NCI-H1417 (cell line): ENCODE data around the gene PANK4.
A peak's percentile ranks its signal among the peaks of the same experiment; 100 is the strongest.

Experiments
- DNase-seq, 3 experiments: peaks; one replicate each; lab custom pipeline; 2025; lab: John Stamatoyannopoulos, UW

The PANK4 gene

DNA sequence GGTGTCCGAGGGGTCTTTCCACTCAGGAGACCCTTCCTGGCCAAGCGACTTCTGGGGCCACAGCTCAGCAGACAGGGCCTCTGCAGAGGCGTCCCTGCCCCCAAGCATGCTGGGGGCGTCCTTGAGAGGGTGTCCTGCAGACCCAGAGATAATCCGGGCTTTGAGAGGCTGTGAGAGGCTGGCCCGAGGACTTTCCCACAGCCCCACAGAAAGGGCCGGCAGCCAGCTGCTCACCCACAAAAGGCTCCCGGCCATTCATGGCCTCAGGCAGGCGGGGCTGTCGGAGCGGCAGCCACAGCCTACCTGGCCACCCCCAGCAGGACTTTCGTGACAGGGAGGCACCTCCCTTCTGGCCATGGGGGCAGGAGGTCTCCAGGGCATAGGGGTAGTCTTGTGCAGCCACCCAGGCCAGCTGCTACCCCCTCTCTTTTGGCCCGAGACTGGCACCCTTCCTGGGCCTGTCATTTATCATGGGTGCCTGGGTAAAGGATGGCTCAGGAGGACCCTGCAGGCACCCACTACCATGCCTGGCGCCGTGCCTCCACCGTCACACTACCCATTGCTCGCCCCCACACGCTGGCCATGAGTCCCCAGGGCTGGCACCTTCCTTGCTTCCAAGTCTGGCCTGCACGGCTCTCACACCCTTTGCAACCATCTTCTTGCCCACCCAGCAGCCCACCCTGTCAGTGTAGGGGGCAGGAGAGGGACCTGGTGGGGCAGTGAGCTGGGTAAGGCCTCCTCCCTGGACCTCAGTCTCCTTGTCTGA, 18.7 kb upstream of the PANK4 start:
- DNase-seq: peak in 1 of 3 experiments; percentile 7

DNA sequence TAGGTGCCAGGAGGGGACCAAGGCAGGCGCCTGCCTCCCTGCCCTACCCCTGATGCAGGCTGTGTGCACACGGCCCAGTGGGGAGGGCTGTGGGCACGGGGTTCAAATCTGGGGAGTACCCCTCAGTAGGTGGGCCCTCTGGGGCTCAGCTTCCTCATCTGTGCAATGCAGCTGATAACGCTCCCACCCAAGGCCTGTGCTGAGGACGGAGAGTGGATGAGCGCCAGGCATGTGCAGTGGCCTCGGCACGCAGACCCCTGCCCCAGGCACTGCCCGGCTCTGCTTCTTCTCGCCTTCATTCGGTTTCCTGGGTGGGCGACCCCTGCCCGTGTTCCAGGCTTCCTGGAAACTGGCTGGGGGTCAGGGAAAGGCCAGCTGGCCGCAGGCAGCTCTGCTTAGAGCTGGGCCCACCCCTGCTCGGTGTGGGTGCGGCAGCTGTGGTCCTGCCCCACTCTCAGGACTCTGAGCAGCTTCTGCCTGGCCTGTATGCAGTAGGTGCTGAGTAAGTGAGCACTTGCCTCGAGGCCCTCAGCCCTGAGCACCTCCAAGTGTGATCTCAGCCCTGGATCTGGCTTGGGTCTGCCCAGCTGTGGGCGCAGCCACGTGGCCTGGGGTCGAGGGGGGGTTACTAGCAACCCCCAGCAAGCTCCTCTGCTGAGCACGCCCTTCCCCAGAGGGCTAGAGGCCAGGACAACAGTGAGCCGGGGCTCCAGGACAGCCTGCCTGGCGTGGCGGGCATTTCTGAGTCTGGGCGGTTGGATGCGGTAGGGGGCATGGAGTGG, 17.9 kb upstream of the PANK4 start:
- DNase-seq: no peak

DNA sequence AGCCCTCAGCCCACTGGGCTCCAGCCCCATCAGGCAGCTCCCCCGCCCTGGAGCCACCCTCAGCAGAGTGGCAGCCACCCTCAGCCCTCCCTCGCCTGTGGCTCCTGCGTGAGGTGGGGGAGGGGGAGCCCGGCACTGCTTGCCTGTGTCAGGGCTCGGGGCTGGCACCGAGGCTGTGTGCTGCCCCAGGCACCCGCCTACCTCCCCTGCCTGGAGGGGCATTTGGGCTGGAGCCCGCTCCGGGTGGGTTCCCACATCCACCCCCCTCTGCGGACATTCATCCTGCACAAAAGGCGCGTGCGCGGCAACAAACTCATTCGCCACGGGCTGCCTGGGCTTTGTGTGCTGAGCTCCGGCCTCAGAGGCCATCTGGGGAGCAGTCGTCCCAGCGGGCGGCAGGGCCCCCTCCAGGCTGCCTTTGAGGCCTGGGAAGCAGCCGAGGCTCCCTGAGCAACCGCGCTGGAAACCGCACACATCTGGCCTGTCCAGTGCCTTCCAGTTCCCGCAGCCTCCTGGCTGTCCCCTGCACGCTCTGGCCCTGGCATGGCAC, 17.2 kb upstream of the PANK4 start:
- DNase-seq: peak; percentile 29 to 85 (median 84)

DNA sequence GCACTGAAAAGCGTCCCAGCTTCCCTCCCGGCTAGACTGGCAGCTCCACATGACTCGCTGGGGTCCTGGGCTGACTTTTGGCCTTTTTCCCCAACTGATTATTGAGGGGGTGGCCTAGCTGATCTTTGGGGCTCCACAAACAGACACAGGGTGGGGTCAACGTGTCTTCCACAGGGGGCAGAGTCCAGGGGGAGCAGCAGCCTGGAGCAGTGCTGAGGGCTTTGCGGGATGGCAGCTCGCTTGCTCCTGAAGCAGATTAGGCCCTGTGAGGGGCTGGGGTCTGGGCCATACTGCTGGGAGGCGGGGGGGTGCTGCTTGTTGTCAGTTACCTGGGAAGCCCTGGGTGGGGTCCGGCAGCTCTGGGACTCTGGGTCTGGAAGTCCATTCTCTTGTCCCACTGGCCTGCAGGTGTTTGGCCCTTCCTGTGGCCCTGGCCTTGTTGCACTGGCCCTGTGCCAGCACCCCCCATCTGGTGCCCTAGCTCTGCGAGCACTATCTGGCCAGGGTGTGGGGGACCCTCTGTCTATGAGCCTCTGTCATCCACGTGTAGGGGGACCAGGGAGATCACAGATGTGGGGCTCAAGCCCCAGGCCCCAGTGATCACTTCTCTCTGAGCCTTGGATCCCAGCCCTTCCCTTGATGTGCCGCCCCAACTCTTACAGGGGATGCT, 16.0 kb upstream of the PANK4 start:
- DNase-seq: no peak

DNA sequence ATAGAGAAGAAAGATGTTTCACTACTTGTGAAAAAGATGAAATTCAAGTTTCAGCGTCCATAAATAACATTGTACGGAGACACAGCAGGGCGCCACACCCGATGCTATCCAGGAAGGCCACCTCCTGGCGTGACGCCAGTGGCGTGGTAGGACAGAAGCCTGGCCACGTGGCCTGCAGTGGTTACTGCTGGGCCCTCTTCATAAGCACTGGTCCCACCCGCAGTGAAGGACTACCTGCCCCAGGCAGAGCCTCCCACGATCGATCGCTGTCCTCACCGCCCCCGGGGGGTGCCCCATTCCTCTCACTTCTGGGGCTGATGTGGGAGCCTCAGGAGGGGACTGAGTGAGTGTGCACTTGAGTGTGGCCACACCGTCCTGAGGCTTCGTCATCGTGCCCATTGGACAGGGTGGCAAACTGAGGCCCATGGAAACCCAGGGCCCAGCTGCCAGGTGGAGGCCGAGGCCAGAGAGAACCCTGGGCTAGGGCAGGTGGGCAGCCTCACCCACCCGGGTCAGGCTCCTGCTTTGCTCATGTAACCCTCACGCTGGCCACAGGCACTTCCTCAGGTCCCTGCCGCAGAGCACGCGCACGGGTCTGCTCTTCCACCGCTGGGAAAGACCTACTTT, 15.3 kb upstream of the PANK4 start:
- DNase-seq: peak; percentile 33 to 67 (median 52)

DNA sequence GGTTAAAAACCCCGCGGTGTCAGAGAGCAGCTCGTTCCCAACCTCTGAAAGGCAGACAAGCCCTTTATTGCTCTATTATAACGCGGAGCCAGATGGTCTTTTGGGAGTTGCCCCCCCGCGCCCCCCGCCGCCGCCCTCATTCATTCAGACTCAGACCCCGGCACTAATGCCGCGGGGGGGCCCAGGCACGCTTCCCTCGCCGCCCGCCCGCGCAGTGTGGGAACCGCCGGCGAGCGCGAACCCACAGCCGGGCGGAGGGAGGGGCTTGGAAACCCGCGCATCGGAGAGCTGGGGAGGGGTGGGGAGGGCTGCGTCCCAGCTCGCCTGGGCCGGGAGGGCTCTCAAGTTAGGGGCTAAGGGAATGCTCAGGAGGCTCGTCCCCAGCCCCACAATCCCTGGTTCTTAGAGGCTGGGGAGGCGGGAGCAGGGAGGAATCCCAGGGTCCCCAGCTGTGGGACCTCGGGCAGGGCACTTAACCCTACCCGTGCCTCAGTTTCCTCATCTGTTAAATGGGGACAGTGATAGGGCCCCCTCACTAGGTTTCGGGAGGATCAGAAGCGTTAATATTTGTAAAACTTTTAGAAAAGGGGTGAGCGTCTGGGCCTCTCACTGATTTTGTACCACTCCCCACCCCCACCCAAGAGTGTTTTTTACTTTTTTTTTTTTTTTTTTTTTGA, 14.6 kb upstream of the PANK4 start:
- peak in 2 of 3 experiments; percentile 23 to 36 for DNase-seq

DNA sequence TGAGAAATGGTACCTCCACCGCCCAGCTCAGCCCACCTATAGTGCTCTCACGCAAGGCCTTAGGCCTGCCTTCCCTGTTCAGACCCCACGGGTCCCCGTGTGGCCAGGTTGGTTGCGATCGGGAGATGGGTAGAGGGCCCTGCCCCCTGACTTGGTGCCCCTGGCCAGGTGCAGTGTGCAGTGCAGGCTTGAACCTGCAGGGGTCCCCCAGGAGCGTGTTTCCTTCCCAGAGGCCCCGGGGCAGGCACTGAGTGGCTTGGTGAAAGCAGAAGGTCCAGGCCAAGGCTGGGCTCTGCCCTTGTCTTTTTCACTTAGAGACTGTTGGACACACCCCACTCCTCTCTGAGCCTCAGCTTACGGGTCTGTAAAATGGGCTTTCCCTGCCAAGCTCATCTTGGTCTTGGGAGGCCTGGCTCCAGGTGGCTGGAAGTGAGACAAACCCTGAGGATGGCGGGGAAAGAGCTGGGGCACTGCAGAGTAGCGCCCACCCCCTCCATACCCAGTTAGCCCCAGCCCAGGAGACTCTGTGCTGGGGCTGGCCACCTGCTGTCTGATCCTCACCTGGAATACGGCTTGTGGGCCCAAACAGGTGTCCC, 13.0 kb upstream of the PANK4 start:
- no peak for DNase-seq

DNA sequence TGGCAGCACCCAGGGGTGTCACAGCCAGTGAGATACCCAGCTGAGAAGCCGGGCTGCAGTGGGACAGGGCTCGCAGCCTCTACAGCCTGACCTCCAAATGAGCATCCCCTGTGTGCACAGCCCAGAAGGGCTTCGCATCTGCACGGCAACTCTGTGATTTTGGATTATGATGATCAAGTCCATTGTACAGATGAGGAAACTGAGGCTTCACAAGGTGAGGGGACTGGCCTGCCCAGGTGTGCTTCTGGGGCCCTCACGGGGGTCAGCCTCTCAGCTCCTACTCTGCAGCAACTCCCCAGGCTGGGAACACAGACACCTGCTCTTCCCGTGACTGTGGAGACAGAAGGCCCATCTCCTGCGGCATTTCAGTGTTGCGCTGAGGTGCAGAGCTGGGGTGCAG, 12.5 kb upstream of the PANK4 start:
- no peak for DNase-seq

DNA sequence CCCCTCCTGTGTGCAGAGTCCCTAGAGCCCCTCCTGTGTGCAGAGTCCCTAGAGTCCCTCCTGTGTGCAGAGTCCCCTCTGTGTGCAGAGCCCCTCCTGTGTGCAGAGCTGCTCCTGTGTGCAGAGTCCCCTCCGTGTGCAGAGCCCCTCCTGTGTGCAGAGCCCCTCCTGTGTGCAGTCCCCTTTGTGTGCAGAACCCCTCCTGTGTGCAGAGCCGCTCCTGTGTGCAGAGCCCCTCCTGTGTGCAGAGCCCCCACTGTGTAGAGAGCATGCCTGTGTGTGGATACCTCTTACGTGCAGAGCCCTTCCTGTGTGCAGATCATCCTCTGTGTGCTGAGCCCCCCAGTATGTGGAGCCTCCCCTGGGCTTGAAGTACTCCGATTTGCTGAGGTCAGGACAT, 12.0 kb upstream of the PANK4 start:
- no peak for DNase-seq

DNA sequence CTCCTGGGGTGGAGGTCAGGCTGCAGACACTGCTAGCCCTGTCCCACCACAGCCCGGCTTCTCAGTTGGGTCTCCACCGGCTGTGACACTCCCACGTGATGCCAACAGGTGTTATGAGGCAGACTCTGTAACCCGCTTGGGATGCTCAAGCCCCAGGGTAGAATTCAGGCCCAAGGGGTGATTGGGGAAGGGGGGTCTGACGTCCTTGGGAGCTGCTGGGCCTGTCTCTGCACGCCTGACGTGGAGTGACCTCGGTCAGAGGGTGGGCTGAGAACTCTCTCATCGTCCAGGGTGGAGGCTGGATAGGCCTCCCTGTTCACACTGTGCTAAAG, 11.4 kb upstream of the PANK4 start:
- peak in 1 of 3 experiments; percentile 13 for DNase-seq

DNA sequence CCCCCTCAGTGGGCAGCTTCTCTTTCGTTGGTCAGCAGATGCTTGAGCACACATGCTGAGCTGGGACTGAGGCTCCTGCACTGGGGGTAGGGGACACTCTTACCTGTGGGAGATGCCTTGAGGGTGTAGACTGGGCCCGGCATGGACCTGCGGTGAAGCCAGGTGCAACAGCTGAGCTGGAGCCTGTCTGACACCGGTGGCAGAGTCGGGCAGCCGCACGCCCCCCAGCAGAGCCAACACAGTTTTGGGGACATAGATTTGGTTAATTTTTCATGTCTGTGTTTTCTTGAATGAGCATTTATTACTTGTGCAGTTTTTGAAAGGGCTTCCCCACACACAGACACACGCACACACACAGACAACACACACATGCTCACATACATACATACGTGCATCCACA, 9.6 kb upstream of the PANK4 start:
- DNase-seq: peak in 2 of 3 experiments; percentile 36 to 56

DNA sequence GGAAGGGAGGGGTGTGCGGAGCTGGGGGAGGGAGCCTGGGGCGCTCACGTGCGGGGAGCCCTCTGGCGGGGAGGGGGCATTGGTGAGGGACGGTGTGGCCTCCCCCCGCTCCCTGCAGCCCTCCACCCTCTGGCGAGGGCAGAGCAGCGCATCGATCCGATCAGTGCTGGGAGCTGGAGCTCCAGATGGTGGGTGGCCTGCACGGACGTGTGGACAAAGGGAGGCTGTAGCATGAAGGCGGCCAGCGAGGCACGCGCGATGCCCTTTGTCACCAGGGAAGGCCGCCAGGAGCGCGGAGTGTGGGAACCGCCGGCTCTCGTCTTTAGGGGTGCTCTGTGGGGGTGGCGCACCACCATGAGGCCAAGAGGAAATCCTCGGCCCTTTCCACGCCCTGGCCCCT, 9.1 kb upstream of the PANK4 start:
- DNase-seq: peak in 2 of 3 experiments; percentile 50 to 54

DNA sequence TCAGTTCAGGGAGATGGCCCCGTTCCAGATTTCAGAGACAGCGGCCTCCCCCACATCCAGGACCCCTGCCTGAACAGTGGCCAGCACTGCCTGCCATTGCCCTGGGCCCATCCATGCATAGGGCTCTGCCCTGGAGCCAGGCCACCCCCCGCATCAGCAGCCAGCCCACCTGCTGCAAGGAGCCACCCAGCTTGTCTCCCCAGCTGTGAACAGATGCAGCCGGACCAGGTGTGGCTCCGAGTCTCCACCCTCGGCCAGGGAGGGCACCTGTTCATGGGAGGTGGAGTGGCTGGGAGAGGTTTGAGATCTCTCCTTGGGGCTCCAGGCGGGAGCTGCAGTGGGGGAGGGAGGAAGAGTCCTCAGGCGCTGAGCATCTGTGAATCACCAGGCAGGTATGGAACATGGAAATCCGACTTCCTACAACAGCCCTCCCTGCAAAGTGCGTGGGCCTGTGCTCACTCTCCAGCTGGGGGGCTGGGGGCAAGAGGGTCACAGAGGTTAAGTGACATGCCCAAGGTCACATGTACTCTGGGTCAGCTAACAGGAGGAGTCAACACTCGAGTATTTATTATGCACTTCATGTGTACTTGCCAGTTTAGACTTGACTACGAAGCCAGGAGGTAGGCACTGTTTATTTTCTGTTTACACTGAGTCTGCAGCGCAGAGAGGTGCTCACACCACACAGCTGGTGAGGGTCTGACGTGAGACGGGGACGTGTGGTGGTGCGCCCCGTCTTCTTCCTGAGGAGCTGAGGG, 8.5 kb upstream of the PANK4 start:
- DNase-seq: peak; percentile 80 to 87 (median 82)

DNA sequence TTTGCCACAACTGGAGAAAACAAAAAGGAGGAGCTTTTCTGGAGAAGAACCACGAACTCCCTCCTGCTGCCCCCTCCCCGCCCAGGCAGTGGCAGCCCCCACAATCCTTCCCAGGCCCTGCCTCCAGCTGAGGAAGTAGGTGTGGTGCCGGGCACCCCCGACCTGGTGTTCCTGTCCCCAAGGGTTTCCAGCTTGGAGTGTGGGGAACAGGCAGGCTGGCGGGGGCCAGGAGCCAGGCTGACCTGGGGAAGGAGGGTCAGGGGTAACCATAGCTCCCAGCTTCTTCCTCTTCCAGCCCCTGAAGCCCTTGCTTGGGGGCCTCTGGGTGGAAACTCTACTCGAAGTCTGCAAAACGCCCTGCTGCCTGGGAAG, 7.9 kb upstream of the PANK4 start:
- DNase-seq: no peak

DNA sequence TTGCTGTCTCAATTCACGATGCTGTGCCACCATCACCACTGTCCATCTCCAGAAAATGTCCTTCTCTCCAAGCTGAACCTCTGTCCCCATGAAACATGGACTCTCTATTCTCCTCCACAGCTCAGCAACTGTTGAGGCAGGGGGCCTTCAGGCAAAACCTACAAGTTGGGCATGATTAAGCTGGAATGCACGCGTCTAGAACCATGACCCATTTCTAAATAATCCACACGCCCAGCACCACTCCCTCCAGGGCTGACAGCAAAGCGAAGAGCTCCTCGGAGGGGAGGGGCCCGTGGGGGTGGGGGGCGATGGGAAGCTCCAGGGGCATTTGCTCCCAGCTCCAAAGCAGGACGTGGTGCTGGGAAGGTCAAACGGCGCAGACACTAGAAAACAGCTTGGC, 7.0 kb upstream of the PANK4 start:
- no peak for DNase-seq

DNA sequence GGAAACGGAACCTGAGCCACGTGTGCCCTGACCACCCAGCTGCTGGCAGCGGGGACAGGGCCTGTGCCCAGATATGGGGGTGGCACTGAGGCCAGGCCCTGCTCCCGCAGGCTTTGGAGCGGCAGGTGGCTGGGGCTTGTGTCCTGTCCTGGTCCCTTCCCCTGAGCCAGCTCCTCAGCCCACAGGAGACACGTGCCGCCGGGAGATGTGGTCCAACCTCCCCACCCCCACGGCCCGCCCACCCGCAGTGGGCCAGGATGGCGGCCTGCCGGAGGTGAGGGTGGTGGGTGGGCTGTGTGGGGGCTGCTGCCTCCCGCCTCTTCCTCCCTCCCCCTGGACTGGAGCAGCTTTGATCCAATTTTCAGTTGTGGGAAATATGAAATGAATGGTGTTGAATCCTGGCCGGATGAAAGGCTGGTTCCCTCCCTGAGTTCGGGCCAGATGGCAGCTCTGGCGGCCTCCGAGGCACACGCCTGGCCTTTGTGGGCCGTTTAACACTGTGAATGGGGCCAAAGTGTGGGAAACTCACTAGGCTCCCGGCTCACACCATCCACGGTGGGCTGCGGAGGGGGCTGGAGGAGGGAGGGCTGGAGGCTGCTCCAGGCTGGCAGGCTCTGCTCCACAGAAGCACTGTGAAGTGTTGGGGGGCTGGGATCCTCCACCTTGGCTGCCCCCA, 6.2 kb upstream of the PANK4 start:
- DNase-seq: no peak

DNA sequence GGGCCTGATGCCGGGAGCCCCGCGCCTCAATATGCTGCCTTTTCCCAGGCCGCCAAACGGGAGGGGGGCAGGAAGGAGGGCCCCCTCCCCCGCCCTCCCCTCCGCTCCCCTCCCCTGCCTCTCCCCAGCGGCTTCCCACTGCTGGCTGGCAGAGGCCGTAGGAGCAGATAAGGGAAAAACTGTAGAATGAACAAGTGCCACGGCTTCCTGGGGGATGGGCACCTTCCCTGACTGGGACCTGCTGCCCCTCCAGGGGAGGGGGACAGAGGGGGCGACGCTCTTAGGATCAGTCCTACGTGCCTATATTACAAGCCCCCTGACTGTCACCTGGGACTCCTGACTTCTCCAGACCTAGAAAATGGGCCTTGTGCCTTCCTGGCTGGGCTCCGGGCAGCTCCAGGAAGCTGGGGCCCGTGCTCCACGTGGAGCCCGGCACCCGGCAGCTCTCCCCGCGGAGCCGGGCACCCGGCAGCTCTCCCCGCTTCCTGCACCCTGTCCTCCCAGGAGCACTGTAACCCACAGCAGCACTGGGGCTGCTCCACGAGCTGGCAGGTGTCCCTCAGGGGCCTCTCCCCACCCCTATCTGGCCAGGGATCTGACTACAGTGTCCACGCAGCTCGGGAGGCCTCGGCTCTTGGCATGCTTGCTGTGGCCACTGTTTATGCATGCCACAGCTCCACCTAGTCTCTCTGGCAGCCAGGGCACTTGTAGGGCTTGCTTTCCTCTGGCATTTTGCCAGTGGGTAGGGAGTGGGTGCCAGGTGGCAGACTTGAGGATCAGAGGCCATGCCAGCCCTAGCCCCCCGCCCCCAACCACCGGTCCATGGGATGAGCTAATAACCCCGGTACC, 4.3 kb upstream of the PANK4 start:
- DNase-seq: peak in 2 of 3 experiments; percentile 66 to 79

DNA sequence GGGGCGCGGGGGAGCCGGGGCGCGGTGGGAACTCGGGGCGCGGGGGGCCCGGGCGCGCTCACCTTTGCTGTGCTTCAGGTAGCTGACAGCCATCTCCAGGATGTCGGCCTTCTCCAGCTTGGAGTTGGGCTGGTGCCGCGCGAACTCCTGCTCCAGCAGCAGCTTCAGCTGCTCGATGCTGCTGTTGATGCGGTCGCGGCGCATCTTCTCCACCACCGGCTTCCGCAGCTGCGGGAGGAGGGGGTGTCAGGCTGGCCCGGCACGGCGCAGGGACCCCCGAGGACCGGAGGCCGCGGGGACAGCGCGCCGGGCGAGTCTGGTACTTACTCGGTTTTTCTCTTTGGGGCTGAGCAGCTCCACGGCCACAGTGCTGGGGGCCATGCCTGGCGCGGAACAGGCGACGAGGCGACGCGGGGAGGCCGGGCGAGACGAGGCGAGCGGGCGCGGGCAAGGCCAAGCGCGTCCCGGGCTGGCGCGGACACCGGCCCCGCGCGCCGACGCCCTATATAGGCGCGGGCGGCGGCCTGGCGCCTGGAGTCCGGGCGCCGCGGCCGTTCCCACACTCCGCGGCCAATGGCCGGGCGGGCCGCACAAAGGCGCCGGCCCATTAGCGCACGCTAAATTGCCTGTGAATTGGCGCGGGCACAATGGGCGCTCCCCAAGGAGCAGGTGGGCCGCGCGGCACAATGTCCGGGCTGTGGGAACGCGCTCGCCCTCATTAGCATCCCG, 3.6 kb upstream of the PANK4 start, which contains the start of gene HES5:
Gene HES5, minus strand, starts transcription at position 480 of the 729 bp plus-strand sequence. Its CDS starts 99 bp downstream, at position 381.
- DNase-seq: peak; percentile 78 to 83 (median 81)
